Measurements from ENCODE around the gene DEFB132.

The DEFB132 gene

GRCh38 chr20:297925-298775 lies 40.6 kb downstream of the DEFB132 start:
- DNase-seq, result peak in 5 of 6 experiments; percentile 14 to 54 (median 33)

GRCh38 chr20:298776-299391 lies 41.4 kb downstream of the DEFB132 start:
- no peak for DNase-seq

GRCh38 chr20:300345-300990 lies 42.9 kb downstream of the DEFB132 start:
- DNase-seq, result no peak

- DNase-seq, result no peak
Observed at GRCh38 chr20:301886-302848, 44.6 kb downstream of the DEFB132 start.

GRCh38 chr20:305745-306144 lies 48.2 kb downstream of the DEFB132 start:
- DNase-seq, result no peak

GRCh38 chr20:308427-309038 lies 51.0 kb downstream of the DEFB132 start:
- no peak for DNase-seq

GRCh38 chr20:309306-309840 lies 51.8 kb downstream of the DEFB132 start:
- no peak for DNase-seq

GRCh38 chr20:309841-310644 lies 52.5 kb downstream of the DEFB132 start:
- peak; percentile 68 to 87 (median 74) for DNase-seq

- DNase-seq, result no peak
Observed at GRCh38 chr20:310645-311044, 53.1 kb downstream of the DEFB132 start.
